Naive thymus-derived CD8-positive, alpha-beta T cell (primary cell): ENCODE measurements around the gene ETFBKMT. TPM values are rescaled to one million over a fixed set of nuclear protein-coding genes. Genes with fewer than 3 reads are reported as not detected.

Experiments
- ATAC-seq, 2 donors: fragments of 150-1000 bp; cut with Tn5 transposase in 1 of 2; sonication (Bioruptor Pico), chemical (Tn5 transposase) in 1 of 2; 1 replicate in 1 of 2; 2 replicates in 1 of 2; pipeline ENCODE4 v1.10.0; 2021; ENCODE audit warnings: mild to moderate bottlenecking in 2 of 2, moderate library complexity in 2 of 2
- POLR2A ChIA-PET: fragments of 350-600 bp; sonication (Branson Sonifier 250); formaldehyde crosslinking; loops from one replicate; lab custom pipeline; 2021; ENCODE audit warnings: antibody characterized with exemption; lab: Charles Lee
- DNase-seq, 10 donors: peaks; one replicate each; pipeline versions ENCODE4 v3.0.0 to v3.0.0-alpha.2; 2020 to 2022
- H3K27ac Mint-ChIP-seq, 10 donors: one replicate each; pipeline ENCODE4 v1.8.0; 2020 to 2022; ENCODE audit warnings: mild to moderate bottlenecking in 10 of 10, mixed read lengths in 10 of 10, moderate library complexity in 4 of 10, inconsistent platforms in 1 of 10
- H3K27me3 Mint-ChIP-seq, 5 donors: one replicate each; pipeline ENCODE4 v1.8.0; 2021 to 2022; ENCODE audit warnings: mixed read lengths in 5 of 5
- H3K36me3 Mint-ChIP-seq, 3 donors: one replicate each; pipeline ENCODE4 v1.8.0; 2020 to 2022; ENCODE audit warnings: mixed read lengths in 3 of 3, mild to moderate bottlenecking in 2 of 3, inconsistent platforms in 1 of 3
- H3K4me1 Mint-ChIP-seq, 4 donors: one replicate each; pipeline ENCODE4 v1.8.0; 2021 to 2022; ENCODE audit warnings: mixed read lengths in 4 of 4
- H3K4me3 Mint-ChIP-seq, 10 donors: one replicate each; pipeline ENCODE4 v1.8.0; 2020 to 2022; ENCODE audit warnings: mild to moderate bottlenecking in 10 of 10, mixed read lengths in 10 of 10, moderate library complexity in 6 of 10, inconsistent platforms in 1 of 10
- H3K9me3 Mint-ChIP-seq, 9 donors: one replicate each; pipeline ENCODE4 v1.8.0; 2020 to 2022; ENCODE audit warnings: mixed read lengths in 9 of 9, mild to moderate bottlenecking in 3 of 9, inconsistent platforms in 1 of 9, moderate library complexity in 1 of 9
- polyA plus RNA-seq, 3 donors: library from polyadenylated mRNA; unstranded; fragments of 300-500 nt; fragmentation: Illumina TruSeq; gene quantifications; one replicate each; pipeline ENCODE4 v1.2.3, GENCODE V29; 2021
- total RNA-seq, 8 experiments: library from RNA in 2 of 8; stranded (reverse) in 2 of 8; gene quantifications; one replicate each; pipeline ENCODE4 v1.2.3 and lab custom pipeline; 2021 to 2026

ETFBKMT gene
- total and polyA plus RNA-seq, 5 experiments from 2014 or later = 0.34 to 1.9 (median 0.94) TPM

DNA sequence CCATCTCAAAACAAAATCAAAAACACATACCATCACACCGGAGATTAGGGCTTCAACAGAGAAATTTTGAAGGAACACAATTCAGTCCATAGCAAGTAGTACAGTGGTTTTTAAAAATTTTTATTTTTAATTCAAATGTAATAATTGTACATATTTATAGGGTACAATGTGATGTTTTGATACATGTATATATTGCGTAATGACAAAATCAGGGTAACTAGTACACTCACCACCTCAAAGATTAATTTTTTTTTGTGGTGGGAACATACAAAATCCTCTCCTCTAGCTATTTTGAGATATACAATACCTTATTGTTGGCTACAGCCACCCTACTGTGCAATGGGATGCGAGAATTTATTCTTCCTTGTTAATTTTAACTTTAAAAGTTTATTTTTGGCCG, 26.0 kb upstream of the ETFBKMT start:
- H3K4me3 Mint-ChIP-seq = no peak overlapping the region
- POLR2A ChIA-PET = no interaction called here
- DNase-seq (no peak), ATAC-seq (no peak)
- H3K27ac Mint-ChIP-seq = no peak overlapping the region
- no peaks in the 10 kb centered on the region for H3K27me3 Mint-ChIP-seq
- no peaks in the 10 kb centered on the region for H3K9me3 Mint-ChIP-seq
- peaks cover 1 to 15% (median 7%) of the 10 kb centered on the region in 4 donors for H3K4me1 Mint-ChIP-seq
- no peaks in the 10 kb centered on the region for H3K36me3 Mint-ChIP-seq

GRCh38 chr12:31634620-31635019, 24.9 kb upstream of the ETFBKMT start:
- POLR2A ChIA-PET = no interaction called here
- H3K36me3 Mint-ChIP-seq = no peaks in the 10 kb centered on the region
- no peaks in the 10 kb centered on the region for H3K27me3 Mint-ChIP-seq
- no peaks in the 10 kb centered on the region for H3K9me3 Mint-ChIP-seq
- H3K27ac Mint-ChIP-seq = peak overlapping the region in 1 of 10 donors; percentile 73
- H3K4me1 Mint-ChIP-seq = peaks cover 1 to 15% (median 7%) of the 10 kb centered on the region in 4 donors
- ATAC-seq (no peak), DNase-seq (no peak)
- no peak overlapping the region for H3K4me3 Mint-ChIP-seq

DNA sequence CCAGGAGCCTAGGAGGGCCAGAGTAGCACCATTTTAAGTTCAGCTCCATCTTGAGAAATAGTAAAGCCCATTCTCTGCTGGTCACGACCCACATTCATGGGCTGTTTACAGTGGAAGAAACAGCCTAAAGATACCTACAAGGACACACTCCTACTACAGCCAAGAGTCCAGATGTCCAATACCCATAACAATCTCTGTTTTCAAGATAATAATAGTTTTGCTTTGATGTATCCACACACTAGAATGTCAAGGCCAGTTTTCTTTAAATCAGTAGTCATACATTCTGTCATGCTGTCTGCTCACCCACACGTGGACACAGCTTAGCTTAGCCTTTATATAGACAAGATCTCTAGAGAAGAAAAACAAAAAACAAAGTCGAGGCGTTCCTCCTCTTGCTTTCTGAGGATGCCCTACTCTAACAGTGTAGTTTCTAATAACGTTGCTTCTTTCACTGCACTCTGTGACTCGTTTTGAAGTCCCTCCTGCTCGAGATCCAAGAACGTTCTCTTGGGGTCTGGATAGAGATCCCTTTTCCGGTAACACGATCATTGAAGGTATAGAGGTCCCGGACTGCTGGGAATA, 17.9 kb upstream of the ETFBKMT start:
- peaks cover under 1 to 13% (median 2%) of the 10 kb centered on the region in 4 donors for H3K4me1 Mint-ChIP-seq
- POLR2A ChIA-PET = no interaction called here
- H3K36me3 Mint-ChIP-seq = no peaks in the 10 kb centered on the region
- no peaks in the 10 kb centered on the region for H3K9me3 Mint-ChIP-seq
- H3K27ac Mint-ChIP-seq = no peak overlapping the region
- H3K27me3 Mint-ChIP-seq = no peaks in the 10 kb centered on the region
- H3K4me3 Mint-ChIP-seq = no peak overlapping the region
- no peak for ATAC-seq
- DNase-seq = no peak

DNA sequence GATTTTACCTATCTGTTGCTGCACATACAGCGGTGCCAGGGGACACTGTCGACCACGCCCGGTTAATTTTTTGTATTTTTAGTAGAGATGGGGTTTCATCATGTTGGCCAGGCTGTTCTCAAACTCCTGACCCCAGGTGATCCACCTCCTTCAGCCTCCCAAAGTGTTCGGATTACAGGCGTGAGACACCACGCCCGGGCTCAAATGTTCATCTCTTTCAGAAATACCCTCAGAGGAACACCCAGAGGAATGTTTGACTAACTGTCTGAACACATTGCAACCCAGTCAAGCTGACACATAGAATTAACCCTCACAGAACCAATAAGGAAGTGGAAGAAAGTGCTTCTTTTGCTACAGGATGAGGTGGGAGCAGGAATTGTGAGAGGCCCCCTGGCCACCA, 15.0 kb upstream of the ETFBKMT start:
- H3K4me3 Mint-ChIP-seq = no peak overlapping the region
- no peaks in the 10 kb centered on the region for H3K36me3 Mint-ChIP-seq
- H3K4me1 Mint-ChIP-seq = peaks cover 0 to 17% (median 0%) of the 10 kb centered on the region in 4 donors
- DNase-seq = no peak
- peak overlapping the region in 1 of 10 donors; percentile 51 for H3K27ac Mint-ChIP-seq
- H3K9me3 Mint-ChIP-seq = no peaks in the 10 kb centered on the region
- POLR2A ChIA-PET = interaction anchor here (1.1 kb wide), 1 partner anchor 8 kb away, joined by 3 read pairs; no protein-coding TSS in a partner anchor
- no peaks in the 10 kb centered on the region for H3K27me3 Mint-ChIP-seq
- no peak for ATAC-seq

- H3K27me3 Mint-ChIP-seq = no peaks in the 10 kb centered on the region
- H3K36me3 Mint-ChIP-seq = no peaks in the 10 kb centered on the region
- DNase-seq = no peak
- POLR2A ChIA-PET = interaction anchor here (0.6 kb wide), 1 partner anchor 8 kb away, joined by 3 read pairs; no protein-coding TSS in a partner anchor
- H3K9me3 Mint-ChIP-seq = no peaks in the 10 kb centered on the region
- peak overlapping the region in 1 of 10 donors; percentile 20 for H3K4me3 Mint-ChIP-seq
- H3K27ac Mint-ChIP-seq = peak overlapping the region in 1 of 10 donors; percentile 31
- H3K4me1 Mint-ChIP-seq = peaks cover 0 to 17% (median 0%) of the 10 kb centered on the region in 4 donors
- no peak for ATAC-seq
These were observed 13.6 kb upstream of the ETFBKMT start for GRCh38 chr12:31645924-31646323.

DNA sequence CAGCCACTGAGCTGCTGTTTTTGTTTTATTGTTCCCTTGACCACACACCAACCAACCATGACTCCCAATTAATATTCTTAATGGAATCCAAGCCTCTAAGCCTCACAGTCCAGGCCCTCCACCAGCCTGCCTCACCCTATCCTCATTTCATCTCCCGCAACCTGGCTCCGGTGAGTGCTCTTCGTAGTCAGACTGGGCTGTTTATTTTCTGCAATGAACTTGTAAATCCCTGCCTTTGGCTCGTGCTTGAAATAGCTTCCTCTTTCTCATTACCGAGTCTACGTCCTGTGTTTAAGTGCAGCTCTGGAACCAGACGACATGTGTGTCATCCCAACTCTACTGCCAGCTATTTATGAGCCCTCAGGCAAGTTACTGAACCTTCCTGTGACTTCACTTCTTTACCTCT, 12.4 kb upstream of the ETFBKMT start:
- H3K9me3 Mint-ChIP-seq = no peaks in the 10 kb centered on the region
- no peak for ATAC-seq
- POLR2A ChIA-PET = no interaction called here

GRCh38 chr12:31650918-31651317, 8.6 kb upstream of the ETFBKMT start:
- Mint-ChIP-seq H3K27ac (peak overlapping the region in 2 of 10 donors; percentile 48 to 76), H3K27me3 (no peaks in the 10 kb centered on the region), H3K4me1 (peaks cover 6 to 21% (median 12%) of the 10 kb centered on the region in 4 donors), H3K4me3 (peak overlapping the region in 2 of 10 donors; percentile 39 to 48), H3K36me3 (no peaks in the 10 kb centered on the region), H3K9me3 (no peaks in the 10 kb centered on the region)
- POLR2A ChIA-PET = interaction anchor here (0.7 kb wide), 1 partner anchor 661 kb away, joined by 3 read pairs; no protein-coding TSS in a partner anchor
- no peak for ATAC-seq
- no peak for DNase-seq

More for the DNA sequence above, 12.4 kb upstream of the ETFBKMT start:
- peak overlapping the region in 2 of 10 donors; percentile 25 to 59 for H3K27ac Mint-ChIP-seq
- no peaks in the 10 kb centered on the region for H3K27me3 Mint-ChIP-seq
- H3K4me1 Mint-ChIP-seq = peaks cover 0 to 17% (median 0%) of the 10 kb centered on the region in 4 donors
- no peaks in the 10 kb centered on the region for H3K36me3 Mint-ChIP-seq
- no peak for DNase-seq
- H3K4me3 Mint-ChIP-seq = peak overlapping the region in 1 of 10 donors; percentile 16

DNA sequence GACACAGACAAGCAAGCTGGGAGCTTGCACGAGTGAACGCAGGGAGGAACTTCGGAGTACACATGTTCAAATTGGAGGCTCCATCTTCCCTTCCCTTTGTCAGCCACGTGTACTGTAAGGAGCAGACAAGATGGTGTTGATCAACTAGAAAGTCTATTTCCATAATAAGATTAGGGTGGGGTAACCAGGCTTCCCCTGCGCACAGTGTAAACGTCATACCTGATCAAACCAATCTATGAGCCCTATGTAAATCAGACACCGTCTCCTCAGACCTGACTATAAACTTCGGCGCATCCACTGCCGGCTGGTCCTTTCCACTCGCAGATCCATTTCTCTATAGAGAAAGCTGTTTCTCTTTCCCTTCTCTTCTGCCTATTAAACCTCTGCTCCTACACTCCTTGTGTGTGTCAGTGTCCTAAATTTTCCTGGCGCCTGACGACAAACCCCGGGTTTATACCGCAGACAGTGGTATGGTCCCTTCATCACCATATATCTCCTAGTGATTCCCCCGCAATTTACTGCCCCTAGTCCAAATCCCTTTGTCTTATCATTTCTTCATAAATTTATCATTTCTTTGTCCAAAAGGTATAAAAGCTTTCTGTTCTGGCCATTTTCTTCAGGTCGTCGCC, 7.5 kb upstream of the ETFBKMT start:
- Mint-ChIP-seq H3K9me3 (no peaks in the 10 kb centered on the region), H3K27me3 (no peaks in the 10 kb centered on the region), H3K4me3 (peak overlapping the region in 5 of 10 donors; percentile 18 to 55 (median 48)), H3K36me3 (no peaks in the 10 kb centered on the region), H3K27ac (peak overlapping the region in 9 of 10 donors; percentile 42 to 95 (median 90)), H3K4me1 (peaks cover 10 to 14% (median 11%) of the 10 kb centered on the region in 4 donors)
- DNase-seq (no peak), ATAC-seq (no peak)
- POLR2A ChIA-PET = interaction anchor here (1.2 to 2.6 kb wide), 3 partner anchors 307 to 376 kb away, joined by 3 to 14 read pairs (median 9); partner anchors contain the start of gene RESF1

GRCh38 chr12:31655208-31655607, 4.3 kb upstream of the ETFBKMT start:
- H3K9me3 Mint-ChIP-seq = no peaks in the 10 kb centered on the region
- H3K27me3 Mint-ChIP-seq = no peaks in the 10 kb centered on the region
- peaks cover 15 to 29% (median 21%) of the 10 kb centered on the region in 4 donors for H3K4me1 Mint-ChIP-seq
- POLR2A ChIA-PET = no interaction called here
- DNase-seq (no peak), ATAC-seq (no peak)
- no peak overlapping the region for H3K4me3 Mint-ChIP-seq
- no peaks in the 10 kb centered on the region for H3K36me3 Mint-ChIP-seq
- H3K27ac Mint-ChIP-seq = peak overlapping the region in 1 of 10 donors; percentile 38

- no peaks in the 10 kb centered on the region for H3K27me3 Mint-ChIP-seq
- H3K4me1 Mint-ChIP-seq = peaks cover 15 to 32% (median 21%) of the 10 kb centered on the region in 4 donors
- no peak for ATAC-seq
- no peak overlapping the region for H3K4me3 Mint-ChIP-seq
- no peak for DNase-seq
- H3K27ac Mint-ChIP-seq = peak overlapping the region in 3 of 10 donors; percentile 38 to 66 (median 54)
- POLR2A ChIA-PET = no interaction called here
- H3K9me3 Mint-ChIP-seq = no peaks in the 10 kb centered on the region
- no peaks in the 10 kb centered on the region for H3K36me3 Mint-ChIP-seq
These were observed 3.7 kb upstream of the ETFBKMT start for GRCh38 chr12:31655792-31656191.

DNA sequence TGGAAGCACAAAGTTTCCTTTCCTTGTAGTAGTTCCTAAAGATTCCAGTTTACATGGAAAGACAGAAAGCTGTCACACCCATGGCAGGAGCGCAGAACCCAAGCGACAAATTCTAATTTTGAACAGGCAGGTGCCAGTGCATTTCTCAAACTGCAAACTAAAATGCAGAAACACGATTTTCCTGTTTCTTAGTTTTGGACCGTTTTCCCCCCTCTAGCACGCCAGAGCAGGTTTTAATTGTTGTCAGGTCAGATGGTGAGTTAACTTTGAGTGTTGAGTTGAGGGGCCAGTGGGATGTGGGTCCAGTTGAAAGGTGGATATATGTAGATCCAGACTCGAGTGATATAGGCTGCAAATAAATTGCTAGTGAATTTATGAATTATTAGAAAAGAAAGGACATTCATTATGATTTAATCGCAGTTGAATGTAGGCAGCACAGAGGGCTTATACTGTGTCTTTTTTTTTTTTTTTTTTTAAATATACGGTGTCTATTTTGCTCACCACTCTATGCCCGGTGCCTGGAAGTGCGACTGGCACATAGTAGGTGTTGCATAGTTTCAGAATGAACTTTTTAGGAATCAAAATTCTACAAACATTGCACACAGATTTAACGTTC, 909 bp upstream of the ETFBKMT start:
- POLR2A ChIA-PET = interaction anchor here (0.6 to 2.5 kb wide), 18 partner anchors 10 to 1097 kb away, joined by 3 to 24 read pairs (median 5); partner anchors contain the start of genes AMN1, RESF1 and YARS2
- peaks cover 6 to 33% (median 13%) of the 10 kb centered on the region in 4 donors for H3K4me1 Mint-ChIP-seq
- peaks cover 0 to 5% (median 2%) of the 10 kb centered on the region in 3 donors for H3K36me3 Mint-ChIP-seq

GRCh38 chr12:31662176-31662849, 2.8 kb downstream of the ETFBKMT start:
- Mint-ChIP-seq H3K9me3 (peaks cover 0 to 8% (median 0%) of the 10 kb centered on the region in 9 donors), H3K36me3 (peaks cover 2 to 9% (median 6%) of the 10 kb centered on the region in 3 donors), H3K4me3 (peak overlapping the region in 1 of 10 donors; percentile 42), H3K27ac (peak overlapping the region in 2 of 10 donors; percentile 10 to 34), H3K27me3 (no peaks in the 10 kb centered on the region), H3K4me1 (peaks cover 6 to 33% (median 11%) of the 10 kb centered on the region in 4 donors)
- POLR2A ChIA-PET = interaction anchor here (0.5 to 1.0 kb wide), 6 partner anchors 9 to 769 kb away, joined by 3 to 5 read pairs (median 4); no protein-coding TSS in a partner anchor
- no peak for DNase-seq
- no peak for ATAC-seq

More for the DNA sequence above, 909 bp upstream of the ETFBKMT start:
- Mint-ChIP-seq H3K4me3 (peak overlapping the region; percentile 88 to 99 (median 97)), H3K27me3 (no peaks in the 10 kb centered on the region), H3K9me3 (no peaks in the 10 kb centered on the region), H3K27ac (peak overlapping the region; percentile 89 to 100 (median 98))
- no peak for DNase-seq
- peak; percentile 7 to 15 for ATAC-seq
